Lung (tissue), 12 donors: ENCODE data around the gene UHRF2. TPM values are rescaled to one million over a fixed set of nuclear protein-coding genes. Genes with fewer than 3 reads are reported as not detected.
"Not testable (repeated sequence)": the region's sequence is repeated elsewhere in the genome, so short reads cannot be mapped to it uniquely, and the experiment has no call there.

ENCODE experiments used
- ATAC-seq: fragments of 200-7000 bp; cut with Tn5 transposase; one replicate; pipeline ENCODE4 v1.9.1; 2020; ENCODE audit warnings: moderate number of reproducible peaks; ENCODE audit not compliant: insufficient read depth, low FRiP score
- DNase-seq, 3 donors: peaks; one replicate each; pipeline ENCODE4 v3.0.0-alpha.2; 2013 to 2017
- H3K27ac ChIP-seq, 2 donors: one replicate each; pipeline ENCODE4 v1.5.1; 2013; ENCODE audit warnings: mild to moderate bottlenecking in 2 of 2, moderate library complexity in 2 of 2, control low read depth in 1 of 2, inconsistent platforms in 1 of 2, low read depth in 1 of 2, low read length in 1 of 2
- H3K27me3 ChIP-seq, 3 donors: one replicate each; pipeline ENCODE4 v1.5.1; 2013; ENCODE audit warnings: low read length in 2 of 3; ENCODE audit not compliant: control insufficient read depth in 3 of 3, insufficient read depth in 3 of 3
- H3K36me3 ChIP-seq, 4 donors: one replicate each; pipeline ENCODE4 v1.5.1; 2013; ENCODE audit warnings: low read length in 4 of 4, mild to moderate bottlenecking in 1 of 4, moderate library complexity in 1 of 4; ENCODE audit not compliant: control insufficient read depth in 4 of 4, insufficient read depth in 4 of 4
- H3K4me1 ChIP-seq, 5 donors: one replicate each; pipeline ENCODE4 v1.5.1; 2013; ENCODE audit warnings: low read length in 5 of 5, mild to moderate bottlenecking in 2 of 5, moderate library complexity in 1 of 5; ENCODE audit not compliant: control insufficient read depth in 5 of 5, insufficient read depth in 5 of 5
- H3K4me3 ChIP-seq: one replicate; pipeline ENCODE4 v1.5.1; 2013; ENCODE audit warnings: mild to moderate bottlenecking, control low read depth, moderate library complexity
- H3K9ac ChIP-seq, 2 donors: one replicate each; pipeline ENCODE4 v1.5.1; 2013; ENCODE audit warnings: low read length in 2 of 2, control low read depth in 1 of 2; ENCODE audit not compliant: insufficient read depth in 1 of 2
- H3K9me3 ChIP-seq, 4 donors: one replicate each; pipeline ENCODE4 v1.5.1; 2013; ENCODE audit warnings: low read length in 3 of 4, mild to moderate bottlenecking in 1 of 4, moderate library complexity in 1 of 4; ENCODE audit not compliant: control insufficient read depth in 4 of 4, insufficient read depth in 3 of 4
- WGBS, 2 donors: extraction: QIAGEN DNeasy Blood & Tissue Kit; methylation state at CpG; one replicate each; pipeline ENCODE4 v1.1.7; 2013; 5-methylcytosine and 5-hydroxymethylcytosine counted together
- polyA plus RNA-seq, 2 donors: library from polyadenylated mRNA; stranded (reverse); fragments of 200-250 nt; gene quantifications; one replicate each; pipeline ENCODE4 v1.2.1, GENCODE V29; 2013
- total RNA-seq, 2 donors: library from RNA; depleted of rRNA in 1 of 2; stranded (reverse); fragments of >200 nt in 1 of 2; gene quantifications; one replicate each; pipeline ENCODE4 v1.2.1, GENCODE V29; 2014 to 2021
- TF ChIP-seq, protein P1 (sequence below): IDR thresholded peaks from 2 replicates; pipeline ENCODE4 v1.5.1; 2012; ENCODE audit warnings: mild to moderate bottlenecking; ENCODE audit errors: control extremely low read depth, extremely low read depth
- donor health status: control.
- donor health status: control.
- donor health status: Bipolar disorder and iron deficiency.
- donor health status: healthy.
- donor health status: DM: yes; HTN: yes; CAD: no.

Gene UHRF2
- total and polyA plus RNA-seq, 4 donors: 13.4 to 108 (median 22.1) TPM

GRCh38 chr9:6368831-6369230 is 44.2 kb upstream of the UHRF2 start:
- Histone ChIP-seq H3K9ac (no peak overlapping the region), H3K27me3 (no peaks in the 10 kb centered on the region), H3K9me3 (peaks cover 0 to 1% (median 0%) of the 10 kb centered on the region in 4 donors), H3K27ac (no peak overlapping the region), H3K36me3 (no peaks in the 10 kb centered on the region), H3K4me3 (no peak overlapping the region), H3K4me1 (peaks cover 0 to 2% (median 0%) of the 10 kb centered on the region in 5 donors)
- WGBS, 2 donors: 83 to 92% methylated on average over 2 of the region's 2 CpGs
- no peak for DNase-seq
- TF ChIP-seq, protein P1, sequence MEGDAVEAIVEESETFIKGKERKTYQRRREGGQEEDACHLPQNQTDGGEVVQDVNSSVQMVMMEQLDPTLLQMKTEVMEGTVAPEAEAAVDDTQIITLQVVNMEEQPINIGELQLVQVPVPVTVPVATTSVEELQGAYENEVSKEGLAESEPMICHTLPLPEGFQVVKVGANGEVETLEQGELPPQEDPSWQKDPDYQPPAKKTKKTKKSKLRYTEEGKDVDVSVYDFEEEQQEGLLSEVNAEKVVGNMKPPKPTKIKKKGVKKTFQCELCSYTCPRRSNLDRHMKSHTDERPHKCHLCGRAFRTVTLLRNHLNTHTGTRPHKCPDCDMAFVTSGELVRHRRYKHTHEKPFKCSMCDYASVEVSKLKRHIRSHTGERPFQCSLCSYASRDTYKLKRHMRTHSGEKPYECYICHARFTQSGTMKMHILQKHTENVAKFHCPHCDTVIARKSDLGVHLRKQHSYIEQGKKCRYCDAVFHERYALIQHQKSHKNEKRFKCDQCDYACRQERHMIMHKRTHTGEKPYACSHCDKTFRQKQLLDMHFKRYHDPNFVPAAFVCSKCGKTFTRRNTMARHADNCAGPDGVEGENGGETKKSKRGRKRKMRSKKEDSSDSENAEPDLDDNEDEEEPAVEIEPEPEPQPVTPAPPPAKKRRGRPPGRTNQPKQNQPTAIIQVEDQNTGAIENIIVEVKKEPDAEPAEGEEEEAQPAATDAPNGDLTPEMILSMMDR: no peak
- ATAC-seq: no peak

- not testable (repeated sequence) for H3K4me1 ChIP-seq, H3K9me3 ChIP-seq, H3K27me3 ChIP-seq, DNase-seq, H3K36me3 ChIP-seq, ATAC-seq, H3K9ac ChIP-seq, H3K4me3 ChIP-seq, H3K27ac ChIP-seq
- WGBS, 2 donors: 92% methylated on average over 4 of the region's 4 CpGs
Measured at GRCh38 chr9:6381477-6382012, 31.5 kb upstream of the UHRF2 start.

- no peaks in the 10 kb centered on the region for H3K27me3 ChIP-seq
- H3K36me3 ChIP-seq: no peaks in the 10 kb centered on the region
- TF ChIP-seq, protein P1: no peak
- no peaks in the 10 kb centered on the region for H3K4me1 ChIP-seq
- H3K9ac ChIP-seq: no peak overlapping the region
- 23 to 35% methylated on average over 1 of the region's 1 CpG for WGBS, 2 donors
- H3K4me3 ChIP-seq: no peak overlapping the region
- peaks cover 0 to 1% (median 0%) of the 10 kb centered on the region in 4 donors for H3K9me3 ChIP-seq
- no peak for DNase-seq
- no peak for ATAC-seq
- H3K27ac ChIP-seq: no peak overlapping the region
Measured at GRCh38 chr9:6382681-6383080, 30.3 kb upstream of the UHRF2 start.

GRCh38 chr9:6383551-6384225 is 29.3 kb upstream of the UHRF2 start:
- WGBS, 2 donors: 91 to 94% methylated on average over 7 of the region's 7 CpGs
- H3K4me1 ChIP-seq: no peaks in the 10 kb centered on the region
- no peak overlapping the region for H3K9ac ChIP-seq
- H3K4me3 ChIP-seq: no peak overlapping the region
- no peaks in the 10 kb centered on the region for H3K36me3 ChIP-seq
- TF ChIP-seq, protein P1: no peak
- H3K9me3 ChIP-seq: peaks cover 0 to 1% (median 0%) of the 10 kb centered on the region in 4 donors
- DNase-seq (no peak), ATAC-seq (no peak)
- H3K27ac ChIP-seq: no peak overlapping the region
- H3K27me3 ChIP-seq: no peaks in the 10 kb centered on the region
